ENCODE results near the gene CFAP65. TPM values are rescaled to one million over a fixed set of nuclear protein-coding genes. Genes with fewer than 3 reads are reported as not detected.

CFAP65 gene
- polyA plus RNA-seq, 1 donor (not counting 4 experiments of a cell fraction or from before 2014, with no cell fraction given), result not detected

GRCh38 chr2:218992196-218992595 is 49.1 kb downstream of the CFAP65 start:
- Histone ChIP-seq H3K27ac (ENCODE audit: control insufficient read depth, insufficient read depth, low read length) (no peak overlapping the region), H3K4me2 (ENCODE audit: control insufficient read depth, extremely low read depth, insufficient read depth, low read depth, low read length) (no peak overlapping the region), H3K79me2 (ENCODE audit: control insufficient read depth, insufficient read depth, low read length) (no peaks in the 10 kb centered on the region), H2AFZ (ENCODE audit: control insufficient read depth, low read length) (no peak overlapping the region), H3K4me3 (ENCODE audit: control insufficient read depth in 2 of 3, extremely low read depth in 1 of 3, insufficient read depth in 2 of 3, low read depth in 1 of 3, low read length in 3 of 3) (no peak overlapping the region), H3K9ac (ENCODE audit: control insufficient read depth, extremely low read depth, insufficient read depth, low read length) (no peak overlapping the region), H3K36me3 (ENCODE audit: control insufficient read depth in 2 of 2, extremely low read depth in 1 of 2, insufficient read depth in 2 of 2, low read length in 2 of 2) (no peaks in the 10 kb centered on the region), H4K20me1 (ENCODE audit: control insufficient read depth, extremely low read depth, insufficient read depth, low read length) (no peaks in the 10 kb centered on the region), H3K9me3 (ENCODE audit: control insufficient read depth, low read depth, low read length) (no peaks in the 10 kb centered on the region), H3K9me1 (ENCODE audit: control insufficient read depth, extremely low read depth, insufficient read depth, low read length) (no peaks in the 10 kb centered on the region), H3K4me1 (ENCODE audit: control insufficient read depth, extremely low read depth, insufficient read depth, low read length) (peaks cover 8% of the 10 kb centered on the region), H3K27me3 (ENCODE audit: control insufficient read depth, extremely low read depth, insufficient read depth, low read length) (peaks cover 97% of the 10 kb centered on the region)
- DNase-seq (ENCODE audit: low read depth, low spot score), result no peak
- TF ChIP-seq CTCF (optimal IDR thresholded peaks at IDR 0.05 in 1 of 3, IDR thresholded peaks at IDR 0.05 in 1 of 3, conservative IDR thresholded peaks at IDR 0.05 in 1 of 3; ENCODE audit: extremely low read depth in 1 of 3, insufficient read depth in 2 of 3, low read length in 3 of 3) (no peak), EZH2 (IDR thresholded peaks at IDR 0.05; ENCODE audit: low read length) (no peak)
- dilution Hi-C loops (cut with MboI; ENCODE audit: extremely low pct_ligation_motif_present, low sequenced_read_pairs), result no loop called here
- FAIRE-seq, result no peak

GRCh38 chr2:218991674-218992168 is 49.6 kb downstream of the CFAP65 start:
- Histone ChIP-seq H3K27ac (ENCODE audit: control insufficient read depth, insufficient read depth, low read length) (no peak overlapping the region), H3K79me2 (ENCODE audit: control insufficient read depth, insufficient read depth, low read length) (no peaks in the 10 kb centered on the region), H3K9me3 (ENCODE audit: control insufficient read depth, low read depth, low read length) (no peaks in the 10 kb centered on the region), H2AFZ (ENCODE audit: control insufficient read depth, low read length) (no peak overlapping the region), H3K9me1 (ENCODE audit: control insufficient read depth, extremely low read depth, insufficient read depth, low read length) (no peaks in the 10 kb centered on the region), H3K36me3 (ENCODE audit: control insufficient read depth in 2 of 2, extremely low read depth in 1 of 2, insufficient read depth in 2 of 2, low read length in 2 of 2) (no peaks in the 10 kb centered on the region), H3K4me1 (ENCODE audit: control insufficient read depth, extremely low read depth, insufficient read depth, low read length) (peaks cover 8% of the 10 kb centered on the region), H3K4me2 (ENCODE audit: control insufficient read depth, extremely low read depth, insufficient read depth, low read depth, low read length) (no peak overlapping the region), H3K27me3 (ENCODE audit: control insufficient read depth, extremely low read depth, insufficient read depth, low read length) (peaks cover 97% of the 10 kb centered on the region), H4K20me1 (ENCODE audit: control insufficient read depth, extremely low read depth, insufficient read depth, low read length) (no peaks in the 10 kb centered on the region), H3K9ac (ENCODE audit: control insufficient read depth, extremely low read depth, insufficient read depth, low read length) (no peak overlapping the region), H3K4me3 (ENCODE audit: control insufficient read depth in 2 of 3, extremely low read depth in 1 of 3, insufficient read depth in 2 of 3, low read depth in 1 of 3, low read length in 3 of 3) (no peak overlapping the region)
- peak; percentile 34 for FAIRE-seq
- no peak for TF ChIP-seq CTCF (optimal IDR thresholded peaks at IDR 0.05 in 1 of 3, IDR thresholded peaks at IDR 0.05 in 1 of 3, conservative IDR thresholded peaks at IDR 0.05 in 1 of 3; ENCODE audit: extremely low read depth in 1 of 3, insufficient read depth in 2 of 3, low read length in 3 of 3)
- peak; percentile 57 for TF ChIP-seq EZH2 (IDR thresholded peaks at IDR 0.05; ENCODE audit: low read length)
- DNase-seq (ENCODE audit: low read depth, low spot score), result no peak
- dilution Hi-C loops (cut with MboI; ENCODE audit: extremely low pct_ligation_motif_present, low sequenced_read_pairs), result no loop called here

Measured in keratinocyte (primary cell).